GM12801 (cell line): ENCODE results near the gene C1orf198.

Source experiments
- CTCF ChIP-seq: IDR thresholded peaks from one replicate; pipeline ENCODE4 v1.5.1; 2011; ENCODE audit warnings: control low read depth; ENCODE audit not compliant: insufficient read length; ENCODE audit errors: extremely low read depth

Gene C1orf198

DNA sequence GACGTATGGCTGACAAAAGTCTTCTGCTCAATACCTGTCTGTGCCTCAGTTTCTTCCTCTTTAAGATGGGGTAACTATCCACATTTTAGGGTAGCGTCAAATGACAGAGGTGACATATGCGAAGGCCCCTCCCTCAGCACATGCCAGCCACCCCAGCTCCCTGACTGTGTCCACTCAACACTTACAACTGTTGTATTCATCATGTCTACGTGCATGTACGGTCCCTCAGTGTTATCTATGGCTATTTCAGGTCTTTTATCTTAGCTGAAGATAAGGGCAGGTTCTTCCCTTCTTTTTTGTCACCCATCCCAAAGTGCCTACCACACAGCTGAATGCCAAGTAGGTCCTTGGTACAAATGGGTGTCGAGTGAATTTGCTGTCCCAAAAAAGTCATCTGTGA lies 8.3 kb upstream of the C1orf198 start:
- no peak for TF ChIP-seq CTCF

DNA sequence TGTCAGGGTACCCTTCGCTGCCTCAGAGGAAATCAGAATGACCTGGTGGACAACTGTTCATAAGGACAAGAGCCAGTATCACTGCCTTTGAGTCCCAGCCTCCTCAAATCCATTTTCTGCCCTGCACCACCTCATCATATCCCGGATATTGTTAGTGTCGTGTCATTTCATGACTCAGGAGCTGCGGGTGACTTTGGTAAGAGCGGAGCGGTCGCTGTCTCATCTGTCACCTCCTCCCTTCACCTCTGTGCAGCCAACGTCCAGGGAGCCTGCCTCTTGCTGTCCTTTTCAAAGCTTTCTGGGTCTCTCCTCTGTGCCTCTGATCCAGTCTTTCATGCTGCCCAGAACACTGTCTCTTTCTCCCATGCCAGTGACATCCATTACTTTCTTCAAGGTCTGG lies 7.0 kb upstream of the C1orf198 start:
- no peak for TF ChIP-seq CTCF

GRCh38 chr1:230870916-230871315 lies 2.6 kb upstream of the C1orf198 start:
- TF ChIP-seq CTCF = no peak

- no peak for TF ChIP-seq CTCF
Observed at GRCh38 chr1:230869500-230869899, 1.2 kb upstream of the C1orf198 start.

DNA sequence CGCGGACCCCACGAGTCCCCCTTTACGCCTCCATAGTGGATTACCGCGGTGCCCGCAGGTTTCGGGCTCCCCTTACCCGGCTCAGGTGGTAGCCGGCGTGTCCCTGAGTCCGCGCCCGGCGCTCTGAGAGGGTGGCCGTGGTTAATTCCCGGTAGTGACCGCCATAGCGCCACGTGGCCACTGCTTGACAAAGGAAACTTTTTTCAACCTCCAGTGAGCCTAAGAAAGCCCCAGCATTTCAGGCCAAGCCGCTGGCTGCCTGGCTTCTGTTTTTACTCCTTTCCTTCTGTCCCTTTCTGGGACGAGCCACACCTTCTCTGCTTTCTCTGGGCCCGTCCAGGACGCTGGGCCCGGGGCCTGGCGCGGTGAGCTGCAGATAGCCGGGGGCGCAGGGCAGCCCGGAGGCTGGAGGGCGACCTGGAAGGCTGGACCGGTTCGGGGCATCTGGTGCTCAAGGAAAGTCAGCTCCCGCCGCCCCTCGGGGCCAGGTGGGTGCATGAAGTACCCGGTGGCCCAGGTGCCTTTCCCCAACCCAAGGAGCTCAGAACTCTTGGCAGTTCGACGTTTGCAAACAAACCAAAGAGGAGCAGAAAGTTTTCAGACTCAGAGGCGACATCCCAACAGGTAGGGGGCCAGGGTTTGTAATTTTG lies 540 bp upstream of the C1orf198 start:
- TF ChIP-seq CTCF = no peak

GRCh38 chr1:230867101-230867902 lies 1.0 kb downstream of the C1orf198 start:
- no peak for TF ChIP-seq CTCF

- no peak for TF ChIP-seq CTCF
Observed at GRCh38 chr1:230866171-230867070, 1.9 kb downstream of the C1orf198 start.
